IPS-18a (cell line): Measurements from ENCODE around the gene ERGIC3.
A peak's percentile ranks its signal among the peaks of the same experiment; 100 is the strongest.

Experiments
- H3K27ac ChIP-seq: one replicate; pipeline ENCODE4 v1.5.1; 2013; ENCODE audit warnings: low read length
- H3K27me3 ChIP-seq: one replicate; pipeline ENCODE4 v1.6.1; 2013; ENCODE audit warnings: mild to moderate bottlenecking, low read length; ENCODE audit not compliant: control insufficient read depth, insufficient read depth
- H3K36me3 ChIP-seq: one replicate; pipeline ENCODE4 v1.6.1; 2013; ENCODE audit warnings: low read depth, low read length; ENCODE audit not compliant: control insufficient read depth
- H3K4me1 ChIP-seq: one replicate; pipeline ENCODE4 v1.6.1; 2013; ENCODE audit warnings: low read depth, low read length; ENCODE audit not compliant: control insufficient read depth
- H3K4me3 ChIP-seq: one replicate; pipeline ENCODE4 v1.5.1; 2013; ENCODE audit warnings: low read length
- H3K9ac ChIP-seq: one replicate; pipeline ENCODE4 v1.6.1; 2013; ENCODE audit warnings: mild to moderate bottlenecking, low read length, moderate library complexity
- H3K9me3 ChIP-seq: one replicate; pipeline ENCODE4 v1.6.1; 2013; ENCODE audit warnings: low read depth, low read length; ENCODE audit not compliant: control insufficient read depth

Gene ERGIC3

GRCh38 chr20:35541783-35542662 lies at the start of gene ERGIC3:
TSS of gene ERGIC3 (plus strand) at chr20:35542078. CDS start at chr20:35542098, 20 bp downstream.
- Histone ChIP-seq H3K36me3 (peaks cover 10% of the 10 kb centered on the region), H3K27ac (peak within 1 kb of the TSS; percentile 89), H3K4me1 (peaks cover 9% of the 10 kb centered on the region), H3K4me3 (peak within 1 kb of the TSS; percentile 86), H3K9ac (peak within 1 kb of the TSS; percentile 89), H3K9me3 (no peaks in the 10 kb centered on the region), H3K27me3 (no peaks in the 10 kb centered on the region)

- no peaks in the 10 kb centered on the region for H3K4me1 ChIP-seq
- peaks cover 69% of the 10 kb centered on the region for H3K36me3 ChIP-seq
- H3K4me3 ChIP-seq: no peak overlapping the region
- H3K27ac ChIP-seq: no peak overlapping the region
- no peaks in the 10 kb centered on the region for H3K9me3 ChIP-seq
- H3K9ac ChIP-seq: no peak overlapping the region
- H3K27me3 ChIP-seq: no peaks in the 10 kb centered on the region
Measured at GRCh38 chr20:35492352-35492751, 49.5 kb upstream of the ERGIC3 start.

GRCh38 chr20:35496481-35496880 lies 45.4 kb upstream of the ERGIC3 start:
- no peaks in the 10 kb centered on the region for H3K9me3 ChIP-seq
- H3K27ac ChIP-seq: no peak overlapping the region
- no peak overlapping the region for H3K9ac ChIP-seq
- H3K36me3 ChIP-seq: peaks cover 79% of the 10 kb centered on the region
- no peaks in the 10 kb centered on the region for H3K4me1 ChIP-seq
- H3K4me3 ChIP-seq: no peak overlapping the region
- H3K27me3 ChIP-seq: no peaks in the 10 kb centered on the region

GRCh38 chr20:35497320-35497719 lies 44.6 kb upstream of the ERGIC3 start:
- Histone ChIP-seq H3K9ac (no peak overlapping the region), H3K36me3 (peaks cover 82% of the 10 kb centered on the region), H3K27ac (no peak overlapping the region), H3K4me3 (no peak overlapping the region), H3K4me1 (no peaks in the 10 kb centered on the region), H3K27me3 (no peaks in the 10 kb centered on the region), H3K9me3 (no peaks in the 10 kb centered on the region)

GRCh38 chr20:35497780-35498189 lies 44.1 kb upstream of the ERGIC3 start:
- Histone ChIP-seq H3K9me3 (no peaks in the 10 kb centered on the region), H3K4me1 (no peaks in the 10 kb centered on the region), H3K9ac (no peak overlapping the region), H3K4me3 (no peak overlapping the region), H3K27ac (no peak overlapping the region), H3K36me3 (peaks cover 82% of the 10 kb centered on the region), H3K27me3 (no peaks in the 10 kb centered on the region)

- no peak overlapping the region for H3K27ac ChIP-seq
- H3K27me3 ChIP-seq: no peaks in the 10 kb centered on the region
- no peaks in the 10 kb centered on the region for H3K9me3 ChIP-seq
- H3K4me3 ChIP-seq: no peak overlapping the region
- H3K9ac ChIP-seq: no peak overlapping the region
- H3K4me1 ChIP-seq: no peaks in the 10 kb centered on the region
- peaks cover 81% of the 10 kb centered on the region for H3K36me3 ChIP-seq
Measured at GRCh38 chr20:35499271-35499670, 42.6 kb upstream of the ERGIC3 start.

GRCh38 chr20:35502352-35502751 lies 39.5 kb upstream of the ERGIC3 start:
- Histone ChIP-seq H3K9me3 (no peaks in the 10 kb centered on the region), H3K27ac (no peak overlapping the region), H3K9ac (no peak overlapping the region), H3K36me3 (peaks cover 59% of the 10 kb centered on the region), H3K4me1 (no peaks in the 10 kb centered on the region), H3K27me3 (no peaks in the 10 kb centered on the region), H3K4me3 (no peak overlapping the region)

GRCh38 chr20:35503281-35503680 lies 38.6 kb upstream of the ERGIC3 start:
- no peak overlapping the region for H3K4me3 ChIP-seq
- no peaks in the 10 kb centered on the region for H3K4me1 ChIP-seq
- H3K27ac ChIP-seq: no peak overlapping the region
- H3K9ac ChIP-seq: no peak overlapping the region
- H3K27me3 ChIP-seq: no peaks in the 10 kb centered on the region
- H3K36me3 ChIP-seq: peaks cover 53% of the 10 kb centered on the region
- H3K9me3 ChIP-seq: no peaks in the 10 kb centered on the region

GRCh38 chr20:35503841-35504561 lies 37.9 kb upstream of the ERGIC3 start:
- Histone ChIP-seq H3K9me3 (no peaks in the 10 kb centered on the region), H3K27me3 (no peaks in the 10 kb centered on the region), H3K4me1 (no peaks in the 10 kb centered on the region), H3K9ac (no peak overlapping the region), H3K27ac (no peak overlapping the region), H3K4me3 (no peak overlapping the region), H3K36me3 (peaks cover 50% of the 10 kb centered on the region)

GRCh38 chr20:35504751-35505150 lies 37.1 kb upstream of the ERGIC3 start:
- H3K27me3 ChIP-seq: no peaks in the 10 kb centered on the region
- H3K36me3 ChIP-seq: peaks cover 45% of the 10 kb centered on the region
- no peak overlapping the region for H3K27ac ChIP-seq
- H3K9me3 ChIP-seq: no peaks in the 10 kb centered on the region
- H3K4me1 ChIP-seq: no peaks in the 10 kb centered on the region
- no peak overlapping the region for H3K4me3 ChIP-seq
- H3K9ac ChIP-seq: no peak overlapping the region

- peaks cover 53% of the 10 kb centered on the region for H3K36me3 ChIP-seq
- H3K27me3 ChIP-seq: no peaks in the 10 kb centered on the region
- H3K27ac ChIP-seq: no peak overlapping the region
- H3K9me3 ChIP-seq: no peaks in the 10 kb centered on the region
- H3K4me3 ChIP-seq: no peak overlapping the region
- H3K9ac ChIP-seq: no peak overlapping the region
- no peaks in the 10 kb centered on the region for H3K4me1 ChIP-seq
Measured at GRCh38 chr20:35506179-35506578, 35.7 kb upstream of the ERGIC3 start.
